Suprapubic skin (tissue), 4 donors: ENCODE measurements around the gene SORCS2. TPM values are rescaled to one million over a fixed set of nuclear protein-coding genes. Genes with fewer than 3 reads are reported as not detected.

ENCODE experiments used
- DNase-seq, 2 donors: peaks; one replicate each; pipeline ENCODE4 v3.0.0-alpha.2; 2019; ENCODE audit warnings: low spot score in 2 of 2
- H3K27ac ChIP-seq: fragments of 200-600 bp; sonication (generic); one replicate; pipeline ENCODE4 v1.5.1; 2019
- H3K27me3 ChIP-seq: fragments of 200-600 bp; sonication (generic); one replicate; pipeline ENCODE4 v1.5.1; 2019
- H3K36me3 ChIP-seq: fragments of 200-600 bp; sonication (generic); one replicate; pipeline ENCODE4 v1.5.1; 2019
- H3K4me1 ChIP-seq: fragments of 200-600 bp; sonication (generic); one replicate; pipeline ENCODE4 v1.5.1; 2019
- H3K4me3 ChIP-seq: fragments of 200-600 bp; sonication (generic); one replicate; pipeline ENCODE4 v1.5.1; 2019; ENCODE audit warnings: mild to moderate bottlenecking
- H3K9me3 ChIP-seq: fragments of 200-600 bp; sonication (generic); one replicate; pipeline ENCODE4 v1.5.1; 2019
- EP300 ChIP-seq: sonication (generic); formaldehyde crosslinking; IDR thresholded peaks from one replicate; pipeline ENCODE4 v1.6.1; 2017; ENCODE audit warnings: antibody characterized with exemption
- POLR2A ChIP-seq, 2 donors: fragments of 450-650 bp; IDR thresholded peaks; one replicate each; pipeline ENCODE4 v1.6.1; 2017; ENCODE audit warnings: antibody characterized with exemption in 2 of 2, mild to moderate bottlenecking in 2 of 2, moderate library complexity in 2 of 2
- POLR2AphosphoS5 ChIP-seq, 3 donors: sonication (generic); formaldehyde crosslinking; IDR thresholded peaks; one replicate each; pipeline ENCODE4 v1.6.1; 2017; ENCODE audit warnings: antibody characterized with exemption in 3 of 3
- WGBS: methylation state at CpG from one replicate; pipeline ENCODE4 v1.1.5; 2018; 5-methylcytosine and 5-hydroxymethylcytosine counted together
- total RNA-seq, 4 donors: library from RNA; depleted of rRNA; stranded (reverse); fragments of >200 nt; gene quantifications; one replicate each; pipeline ENCODE4 v1.1.0, GENCODE V29; 2016
- TF ChIP-seq, protein P1 (sequence below), 2 donors: fragments of 200-600 bp in 1 of 2; fragments of 450-650 bp in 1 of 2; sonication (generic) in 1 of 2; IDR thresholded peaks; one replicate each; pipeline ENCODE4 v1.5.1; 2016 to 2019; ENCODE audit warnings: antibody characterized with exemption in 2 of 2, mild to moderate bottlenecking in 1 of 2, moderate library complexity in 1 of 2

The SORCS2 gene
- total RNA-seq, 4 donors from 2014 or later, result 0.94 to 4.6 (median 1.3) TPM

DNA sequence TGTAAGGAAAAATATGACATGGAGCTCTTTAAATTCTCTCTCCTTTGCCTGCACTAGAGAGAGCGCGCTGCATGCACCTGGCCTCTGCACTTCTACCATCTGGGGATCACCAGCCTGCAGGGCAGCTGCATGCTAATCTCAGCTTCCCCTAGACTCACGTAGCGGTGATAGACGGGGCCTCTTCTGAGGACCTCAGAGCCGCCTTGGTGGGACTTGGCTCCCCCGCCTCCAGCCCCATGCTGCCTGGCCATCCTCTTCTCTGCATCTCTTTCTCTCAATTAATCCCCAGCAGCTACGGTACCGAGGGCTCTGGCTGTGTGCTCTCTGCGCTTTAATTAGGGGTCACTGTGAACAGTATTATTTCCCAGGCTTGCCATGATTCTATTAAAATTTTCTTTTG, 295.2 kb downstream of the SORCS2 start:
- 89% methylated on average over 9 of the region's 10 CpGs for WGBS
- TF ChIP-seq, protein P1, sequence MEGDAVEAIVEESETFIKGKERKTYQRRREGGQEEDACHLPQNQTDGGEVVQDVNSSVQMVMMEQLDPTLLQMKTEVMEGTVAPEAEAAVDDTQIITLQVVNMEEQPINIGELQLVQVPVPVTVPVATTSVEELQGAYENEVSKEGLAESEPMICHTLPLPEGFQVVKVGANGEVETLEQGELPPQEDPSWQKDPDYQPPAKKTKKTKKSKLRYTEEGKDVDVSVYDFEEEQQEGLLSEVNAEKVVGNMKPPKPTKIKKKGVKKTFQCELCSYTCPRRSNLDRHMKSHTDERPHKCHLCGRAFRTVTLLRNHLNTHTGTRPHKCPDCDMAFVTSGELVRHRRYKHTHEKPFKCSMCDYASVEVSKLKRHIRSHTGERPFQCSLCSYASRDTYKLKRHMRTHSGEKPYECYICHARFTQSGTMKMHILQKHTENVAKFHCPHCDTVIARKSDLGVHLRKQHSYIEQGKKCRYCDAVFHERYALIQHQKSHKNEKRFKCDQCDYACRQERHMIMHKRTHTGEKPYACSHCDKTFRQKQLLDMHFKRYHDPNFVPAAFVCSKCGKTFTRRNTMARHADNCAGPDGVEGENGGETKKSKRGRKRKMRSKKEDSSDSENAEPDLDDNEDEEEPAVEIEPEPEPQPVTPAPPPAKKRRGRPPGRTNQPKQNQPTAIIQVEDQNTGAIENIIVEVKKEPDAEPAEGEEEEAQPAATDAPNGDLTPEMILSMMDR (IDR thresholded peaks at IDR 0.05), result no peak
- no peak for TF ChIP-seq POLR2A (IDR thresholded peaks at IDR 0.05)
- TF ChIP-seq POLR2AphosphoS5 (IDR thresholded peaks at IDR 0.05), result no peak
- no peak for TF ChIP-seq EP300

DNA sequence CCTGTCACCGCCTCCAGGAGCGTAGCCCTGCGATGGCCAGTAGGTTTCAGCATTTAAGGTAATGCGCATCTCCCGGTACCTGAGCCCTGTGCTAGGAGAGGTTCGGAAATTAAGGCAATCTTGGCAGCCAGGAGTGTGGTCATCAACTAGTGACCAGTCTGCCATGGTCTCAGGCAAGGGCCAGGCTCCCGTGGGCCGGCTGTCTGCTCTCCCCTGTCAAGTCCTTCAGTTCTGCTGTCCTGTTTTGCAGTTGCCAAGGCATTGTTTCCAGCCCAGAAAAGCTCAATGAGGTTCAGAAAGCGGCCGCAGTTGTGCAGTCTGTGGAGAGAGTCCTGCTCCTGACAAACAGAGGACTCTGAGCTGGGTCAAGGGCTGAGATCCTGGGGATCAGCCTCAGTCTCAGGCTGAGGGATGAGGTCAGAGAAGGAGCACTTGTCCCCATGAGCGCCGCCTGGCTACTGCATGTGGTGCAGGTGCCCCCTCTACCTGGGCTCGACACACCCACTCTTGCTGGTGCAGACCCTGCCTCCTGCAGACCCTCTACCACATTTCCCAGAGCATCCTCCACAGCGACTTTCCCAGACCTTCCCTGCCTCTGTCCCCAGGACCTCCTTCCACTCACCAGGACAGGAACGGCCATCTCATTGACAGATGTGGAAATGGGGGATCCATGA, 295.8 kb downstream of the SORCS2 start:
- no peak for DNase-seq
- Histone ChIP-seq H3K27me3 (peaks cover 7% of the 10 kb centered on the region), H3K36me3 (no peaks in the 10 kb centered on the region), H3K4me3 (no peak overlapping the region), H3K9me3 (no peaks in the 10 kb centered on the region), H3K4me1 (no peaks in the 10 kb centered on the region), H3K27ac (no peak overlapping the region)
- WGBS, result 95% methylated on average over 14 of the region's 15 CpGs
- TF ChIP-seq POLR2AphosphoS5 (IDR thresholded peaks at IDR 0.05) (no peak), POLR2A (IDR thresholded peaks at IDR 0.05) (no peak), EP300 (no peak)
- TF ChIP-seq, protein P1 (IDR thresholded peaks at IDR 0.05), result no peak

More for the DNA sequence above, 295.2 kb downstream of the SORCS2 start:
- Histone ChIP-seq H3K27me3 (peaks cover 7% of the 10 kb centered on the region), H3K4me1 (no peaks in the 10 kb centered on the region), H3K4me3 (no peak overlapping the region), H3K36me3 (no peaks in the 10 kb centered on the region), H3K9me3 (no peaks in the 10 kb centered on the region), H3K27ac (no peak overlapping the region)
- DNase-seq, result no peak

DNA sequence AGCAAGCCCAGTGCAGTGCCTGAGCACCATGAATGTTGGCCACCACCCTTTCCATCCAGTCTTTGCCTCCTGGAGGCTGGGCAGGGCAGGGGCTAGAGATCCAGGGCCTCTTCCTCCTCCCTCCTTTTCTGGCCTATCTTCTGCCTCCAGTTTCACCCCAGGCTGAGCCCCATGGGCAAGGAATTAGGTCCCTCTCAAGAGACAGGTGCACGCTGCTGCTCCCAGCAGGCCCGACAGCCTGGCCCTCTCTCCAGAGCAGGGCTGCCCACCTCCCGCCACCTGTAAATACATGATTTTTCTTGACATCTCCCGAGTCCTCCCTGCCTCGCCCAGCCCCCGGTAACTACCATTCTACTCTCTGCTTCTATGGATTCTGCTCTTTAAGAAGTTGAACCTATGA, 299.6 kb downstream of the SORCS2 start:
- Histone ChIP-seq H3K27me3 (peaks cover 7% of the 10 kb centered on the region), H3K9me3 (no peaks in the 10 kb centered on the region), H3K27ac (no peak overlapping the region), H3K4me1 (no peaks in the 10 kb centered on the region), H3K36me3 (no peaks in the 10 kb centered on the region), H3K4me3 (no peak overlapping the region)
- no peak for DNase-seq
- TF ChIP-seq EP300 (no peak), POLR2A (IDR thresholded peaks at IDR 0.05) (no peak), POLR2AphosphoS5 (IDR thresholded peaks at IDR 0.05) (no peak)
- TF ChIP-seq, protein P1 (IDR thresholded peaks at IDR 0.05), result no peak
- 95% methylated on average over 6 of the region's 6 CpGs for WGBS

DNA sequence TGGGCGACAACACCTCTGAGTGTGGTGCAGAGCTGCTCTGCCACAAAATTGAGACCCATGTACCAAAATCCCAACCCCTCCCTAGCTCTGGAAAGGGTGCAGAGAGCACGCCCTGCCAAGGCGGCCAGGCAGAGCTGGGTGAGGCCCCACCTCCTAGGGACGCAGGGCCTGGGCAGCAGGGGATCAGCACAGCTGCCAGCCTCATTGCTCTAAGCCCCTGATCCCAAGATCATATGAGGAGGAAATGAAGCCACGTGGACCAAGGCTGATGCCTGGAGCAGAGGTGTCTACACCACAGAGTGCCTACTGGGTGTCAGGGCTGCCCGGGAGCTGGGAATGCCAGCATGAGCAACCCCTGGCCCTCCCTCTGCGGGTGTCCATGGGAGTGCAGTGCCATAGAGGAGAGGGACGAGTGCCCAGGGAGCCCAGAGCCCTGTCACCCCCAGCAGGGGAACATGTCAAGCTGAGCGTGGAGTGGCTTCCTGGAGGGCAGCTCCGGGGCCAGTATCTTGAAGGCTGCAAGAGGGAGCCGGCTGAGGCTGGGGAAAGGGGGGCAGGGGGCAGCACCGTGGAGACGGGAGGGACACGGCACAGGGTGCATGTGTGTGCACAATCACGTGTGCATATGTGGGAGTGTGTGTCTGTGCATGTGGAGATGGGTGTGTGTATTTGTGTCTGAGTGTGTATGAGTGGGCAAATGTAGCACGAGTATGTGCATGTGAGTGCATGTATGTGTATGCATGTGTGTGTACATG, 306.3 kb downstream of the SORCS2 start:
- no peaks in the 10 kb centered on the region for H3K4me1 ChIP-seq
- H3K27ac ChIP-seq, result no peak overlapping the region
- no peak for TF ChIP-seq POLR2A (IDR thresholded peaks at IDR 0.05)
- no peak for TF ChIP-seq EP300
- TF ChIP-seq, protein P1 (IDR thresholded peaks at IDR 0.05), result no peak
- TF ChIP-seq POLR2AphosphoS5 (IDR thresholded peaks at IDR 0.05), result no peak
- H3K4me3 ChIP-seq, result no peak overlapping the region
- WGBS, result 58% methylated on average over 16 of the region's 16 CpGs
- no peak for DNase-seq
- peaks cover 3% of the 10 kb centered on the region for H3K27me3 ChIP-seq
- H3K36me3 ChIP-seq, result no peaks in the 10 kb centered on the region
- no peaks in the 10 kb centered on the region for H3K9me3 ChIP-seq

DNA sequence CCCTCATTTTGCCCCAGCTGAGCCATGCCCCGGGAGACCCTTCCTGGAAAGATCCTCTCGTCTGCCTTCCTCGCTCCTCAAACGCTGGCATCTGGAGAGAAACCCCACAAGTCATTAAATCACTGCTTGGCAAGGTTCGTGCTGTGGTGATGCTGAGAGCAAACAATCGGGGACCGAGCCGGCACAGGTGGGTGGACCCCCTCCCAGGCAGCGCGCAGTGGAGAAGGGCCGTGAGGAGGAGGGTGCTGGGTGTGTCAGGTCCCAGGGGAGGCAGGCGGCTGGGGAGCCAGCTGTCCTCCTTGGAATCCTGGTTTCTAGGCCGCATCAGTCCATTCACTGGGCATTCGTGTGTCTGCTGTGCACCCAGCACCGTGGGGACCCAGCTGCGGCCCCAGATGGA, 307.3 kb downstream of the SORCS2 start:
- WGBS, result 74% methylated on average over 12 of the region's 16 CpGs

More for the DNA sequence above, 307.3 kb downstream of the SORCS2 start:
- Histone ChIP-seq H3K4me1 (no peaks in the 10 kb centered on the region), H3K9me3 (no peaks in the 10 kb centered on the region), H3K4me3 (no peak overlapping the region), H3K36me3 (no peaks in the 10 kb centered on the region), H3K27me3 (peaks cover 3% of the 10 kb centered on the region), H3K27ac (no peak overlapping the region)
- DNase-seq, result no peak
- TF ChIP-seq EP300 (no peak), POLR2AphosphoS5 (IDR thresholded peaks at IDR 0.05) (no peak), POLR2A (IDR thresholded peaks at IDR 0.05) (no peak)
- TF ChIP-seq, protein P1 (IDR thresholded peaks at IDR 0.05), result no peak
